ENCODE data around the gene FSIP2. TPM values are rescaled to one million over a fixed set of nuclear protein-coding genes. Genes with fewer than 3 reads are reported as not detected.

Gene FSIP2
- total RNA-seq, 1 donor from 2014 or later = 12.7 TPM

GRCh38 chr2:185787227-185788145 lies 48.9 kb downstream of the FSIP2 start:
- no peaks in the 10 kb centered on the region for H3K27me3 ChIP-seq
- no peak overlapping the region for H3K4me3 ChIP-seq
- no peak overlapping the region for H2AFZ ChIP-seq (replicated peaks)
- H3K27me3 Mint-ChIP-seq (ENCODE audit: insufficient read depth, low read depth) = no peaks in the 10 kb centered on the region
- H3K9ac ChIP-seq = no peak overlapping the region
- peaks cover 4% of the 10 kb centered on the region for H3K36me3 ChIP-seq
- no peak overlapping the region for H3K4me2 ChIP-seq
- H3K4me3 Mint-ChIP-seq = no peak overlapping the region
- no peaks in the 10 kb centered on the region for H3K9me3 ChIP-seq (ENCODE audit: low read depth)
- TF ChIP-seq CTCF (IDR thresholded peaks at IDR 0.05) = no peak
- H4K20me1 ChIP-seq (ENCODE audit: low read depth) = no peaks in the 10 kb centered on the region
- peaks cover 1% of the 10 kb centered on the region for H3K36me3 Mint-ChIP-seq
- no peaks in the 10 kb centered on the region for H3K9me3 Mint-ChIP-seq
- no peak overlapping the region for H3K27ac ChIP-seq
- H3K79me2 ChIP-seq (ENCODE audit: low read depth) = no peaks in the 10 kb centered on the region
- DNase-seq (ENCODE audit: low spot score) = no peak
- H3K4me1 Mint-ChIP-seq = no peaks in the 10 kb centered on the region
- H3K4me1 ChIP-seq = no peaks in the 10 kb centered on the region
- no peak overlapping the region for H3K27ac Mint-ChIP-seq
- no peaks in the 10 kb centered on the region for H3F3A ChIP-seq (ENCODE audit: low read depth)

- Histone ChIP-seq H3K9ac (no peak overlapping the region), H4K20me1 (ENCODE audit: low read depth) (no peaks in the 10 kb centered on the region), H3K4me2 (no peak overlapping the region), H3K79me2 (ENCODE audit: low read depth) (no peaks in the 10 kb centered on the region), H3K4me1 (no peaks in the 10 kb centered on the region), H3K27ac (no peak overlapping the region), H3K4me3 (no peak overlapping the region), H3K27me3 (no peaks in the 10 kb centered on the region), H3F3A (ENCODE audit: low read depth) (no peaks in the 10 kb centered on the region), H3K9me3 (ENCODE audit: low read depth) (no peaks in the 10 kb centered on the region), H3K36me3 (peaks cover 4% of the 10 kb centered on the region), H2AFZ (replicated peaks) (no peak overlapping the region)
- H3K9me3 Mint-ChIP-seq = no peaks in the 10 kb centered on the region
- no peak overlapping the region for H3K27ac Mint-ChIP-seq
- no peak for DNase-seq (ENCODE audit: low spot score)
- peaks cover 1% of the 10 kb centered on the region for H3K36me3 Mint-ChIP-seq
- no peaks in the 10 kb centered on the region for H3K27me3 Mint-ChIP-seq (ENCODE audit: insufficient read depth, low read depth)
- H3K4me3 Mint-ChIP-seq = no peak overlapping the region
- H3K4me1 Mint-ChIP-seq = no peaks in the 10 kb centered on the region
- TF ChIP-seq EZH2 (IDR thresholded peaks at IDR 0.05) (no peak), CTCF (IDR thresholded peaks at IDR 0.05) (no peak), EZH2phosphoT487 (IDR thresholded peaks at IDR 0.05) (no peak)
These were observed 51.8 kb downstream of the FSIP2 start for GRCh38 chr2:185790361-185790760.

GRCh38 chr2:185793532-185794345 lies 55.1 kb downstream of the FSIP2 start:
- Histone ChIP-seq H2AFZ (replicated peaks) (no peak overlapping the region), H3K27ac (no peak overlapping the region), H3K4me1 (no peaks in the 10 kb centered on the region), H4K20me1 (ENCODE audit: low read depth) (no peaks in the 10 kb centered on the region), H3F3A (ENCODE audit: low read depth) (no peaks in the 10 kb centered on the region), H3K9ac (no peak overlapping the region), H3K36me3 (peaks cover 4% of the 10 kb centered on the region), H3K4me2 (no peak overlapping the region), H3K9me3 (ENCODE audit: low read depth) (no peaks in the 10 kb centered on the region), H3K79me2 (ENCODE audit: low read depth) (no peaks in the 10 kb centered on the region), H3K4me3 (no peak overlapping the region), H3K27me3 (no peaks in the 10 kb centered on the region)
- H3K9me3 Mint-ChIP-seq = no peaks in the 10 kb centered on the region
- TF ChIP-seq CTCF (IDR thresholded peaks at IDR 0.05) = no peak
- no peak for TF ChIP-seq EZH2 (IDR thresholded peaks at IDR 0.05)
- TF ChIP-seq EZH2phosphoT487 (IDR thresholded peaks at IDR 0.05) = no peak
- H3K27ac Mint-ChIP-seq = no peak overlapping the region
- H3K4me1 Mint-ChIP-seq = no peaks in the 10 kb centered on the region
- H3K4me3 Mint-ChIP-seq = no peak overlapping the region
- no peak for DNase-seq (ENCODE audit: low spot score)
- H3K36me3 Mint-ChIP-seq = peaks cover 1% of the 10 kb centered on the region
- no peaks in the 10 kb centered on the region for H3K27me3 Mint-ChIP-seq (ENCODE audit: insufficient read depth, low read depth)
